SK-N-SH (cell line): Measurements from ENCODE around the gene CES3. TPM values are rescaled to one million over a fixed set of nuclear protein-coding genes. Genes with fewer than 3 reads are reported as not detected.

Experiments used
- CTCF ChIA-PET: fragments of 300-600, 350-600 bp; formaldehyde crosslinking; extraction: SDS; loops from one replicate; lab custom pipeline; 2021; lab: Yijun Ruan, JAX
- POLR2A ChIA-PET: fragments of 350-600 bp; sonication (Branson Sonifier 250); formaldehyde crosslinking; extraction: SDS; loops from one replicate; lab custom pipeline; 2020; ENCODE audit warnings: antibody characterized with exemption, inconsistent platforms; lab: Yijun Ruan, JAX
- DNase-seq: peaks from one replicate; pipeline ENCODE4 v3.0.0; 2012
- H2AFZ ChIP-seq: fragments of 200-600 bp; sonication (generic); 2 replicates; pipeline ENCODE4 v1.8.1; 2016; ENCODE audit warnings: antibody characterized with exemption, mild to moderate bottlenecking, low read depth
- H3F3A ChIP-seq: fragments of 200-600 bp; sonication (generic); replicated peaks from 2 replicates; pipeline ENCODE3; 2016; ENCODE audit warnings: antibody characterized with exemption, mild to moderate bottlenecking; ENCODE audit not compliant: insufficient read depth
- H3K27ac ChIP-seq, 2 experiments: fragments of 200-500 bp in 1 of 2; fragments of 200-600 bp in 1 of 2; sonication (Bioruptor generic) in 1 of 2; sonication (generic), shearing (Covaris generic) in 1 of 2; 2 replicates each; pipeline versions ENCODE4 v1.5.1 to v1.6.1; 2014 to 2016; ENCODE audit warnings: low read depth in 2 of 2, inconsistent platforms in 1 of 2, low read length in 1 of 2, mild to moderate bottlenecking in 1 of 2, mixed read lengths in 1 of 2
- H3K27me3 ChIP-seq: fragments of 200-600 bp; sonication (generic), shearing (Covaris generic); 2 replicates; pipeline ENCODE4 v1.6.1; 2016; ENCODE audit warnings: mixed run types; ENCODE audit not compliant: insufficient read depth
- H3K36me3 ChIP-seq, 2 experiments: fragments of 200-500 bp in 1 of 2; fragments of 200-600 bp in 1 of 2; sonication (Bioruptor generic) in 1 of 2; sonication (generic) in 1 of 2; replicated peaks in 1 of 2; 2 replicates each; pipeline versions ENCODE3 to v1.5.1; 2014 to 2016; ENCODE audit warnings: low read length in 1 of 2, mild to moderate bottlenecking in 1 of 2; ENCODE audit not compliant: insufficient read depth in 2 of 2, control insufficient read depth in 1 of 2
- H3K4me1 ChIP-seq, 2 experiments: fragments of 200-500 bp in 1 of 2; fragments of 200-600 bp in 1 of 2; sonication (Bioruptor generic) in 1 of 2; sonication (generic), shearing (Covaris generic) in 1 of 2; 2 replicates each; pipeline versions ENCODE4 v1.5.1 to v1.6.1; 2014 to 2016; ENCODE audit warnings: low read depth in 1 of 2, low read length in 1 of 2, mixed run types in 1 of 2; ENCODE audit not compliant: insufficient read depth in 2 of 2, control insufficient read depth in 1 of 2
- H3K4me2 ChIP-seq: fragments of 200-600 bp; sonication (generic), shearing (Covaris generic); 2 replicates; pipeline ENCODE4 v1.6.1; 2017; ENCODE audit warnings: mixed run types
- H3K4me3 ChIP-seq, 2 experiments: fragments of 200-500 bp in 1 of 2; fragments of 200-600 bp in 1 of 2; sonication (Bioruptor generic) in 1 of 2; sonication (generic), shearing (Covaris generic) in 1 of 2; 2 replicates each; pipeline versions ENCODE4 v1.5.1 to v1.8.1; 2014 to 2016; ENCODE audit warnings: low read depth in 2 of 2, inconsistent platforms in 1 of 2, low read length in 1 of 2, mild to moderate bottlenecking in 1 of 2, mixed read lengths in 1 of 2, moderate library complexity in 1 of 2
- H3K79me2 ChIP-seq: fragments of 200-600 bp; sonication (generic); 2 replicates; pipeline ENCODE4 v1.8.1; 2017; ENCODE audit warnings: mild to moderate bottlenecking; ENCODE audit not compliant: insufficient read depth
- H3K9ac ChIP-seq: fragments of 200-600 bp; sonication (generic); 2 replicates; pipeline ENCODE4 v1.6.1; 2017; ENCODE audit warnings: mixed run types
- H3K9me2 ChIP-seq: fragments of 200-600 bp; sonication (generic); 2 replicates; pipeline ENCODE4 v1.6.1; 2017; ENCODE audit warnings: mixed run types
- H3K9me3 ChIP-seq: fragments of 200-600 bp; sonication (generic); 2 replicates; pipeline ENCODE4 v1.6.1; 2017; ENCODE audit warnings: mixed run types, mild to moderate bottlenecking, moderate library complexity
- H4K20me1 ChIP-seq: fragments of 200-600 bp; sonication (generic); 2 replicates; pipeline ENCODE4 v1.6.1; 2017; ENCODE audit warnings: mild to moderate bottlenecking, mixed run types; ENCODE audit not compliant: insufficient read depth
- EZH2phosphoT487 ChIP-seq: fragments of 200-600 bp; sonication (generic); IDR thresholded peaks from 2 replicates; pipeline ENCODE4 v1.6.1; 2017; ENCODE audit warnings: low read depth, mixed run types, mild to moderate bottlenecking, antibody characterized with exemption, moderate library complexity, borderline replicate concordance
- FOXM1 ChIP-seq: IDR thresholded peaks from 2 replicates; pipeline ENCODE4 v1.4.0; 2012; ENCODE audit warnings: low read depth, mild to moderate bottlenecking
- MAX ChIP-seq: IDR thresholded peaks from 2 replicates; pipeline ENCODE4 v1.4.0; 2012; ENCODE audit warnings: low read depth
- MEF2A ChIP-seq: IDR thresholded peaks from 2 replicates; pipeline ENCODE4 v1.4.0; 2012; ENCODE audit warnings: low read depth, borderline replicate concordance
- NRF1 ChIP-seq: IDR thresholded peaks from 2 replicates; pipeline ENCODE4 v1.6.1; 2012; ENCODE audit warnings: low read depth, mild to moderate bottlenecking, low read length
- REST ChIP-seq: IDR thresholded peaks from 2 replicates; pipeline ENCODE4 v1.6.1; 2012; ENCODE audit warnings: mild to moderate bottlenecking, low read depth, low read length, moderate library complexity
- SMC3 ChIP-seq: IDR thresholded peaks from 2 replicates; pipeline ENCODE4 v1.6.1; 2012; ENCODE audit warnings: low read depth, low read length, improper control_type of control experiment
- TAF1 ChIP-seq: IDR thresholded peaks from 2 replicates; pipeline ENCODE4 v1.6.1; 2012; ENCODE audit warnings: low read depth, mild to moderate bottlenecking, low read length, moderate library complexity, borderline replicate concordance
- WGBS: methylation state at CpG from one replicate; pipeline ENCODE4 v1.1.6; 2017; ENCODE audit warnings: low lambda C conversion rate; 5-methylcytosine and 5-hydroxymethylcytosine counted together
- polyA plus RNA-seq, 3 experiments: library from polyadenylated mRNA; depleted of rRNA; stranded (reverse); fragments of >200 nt; gene quantifications; 2 replicates each; pipeline ENCODE4 v1.2.3, GENCODE V29; 2012
- TF ChIP-seq, protein P1 (sequence below): fragments of 150-350 bp; IDR thresholded peaks from 2 replicates; pipeline ENCODE4 v1.6.1; 2017; ENCODE audit warnings: antibody characterized with exemption, low read length, low read depth, borderline replicate concordance

The CES3 gene
- polyA plus RNA-seq, 1 of the 3 experiments (the other 2 are of a cell fraction): 1.4 TPM

DNA sequence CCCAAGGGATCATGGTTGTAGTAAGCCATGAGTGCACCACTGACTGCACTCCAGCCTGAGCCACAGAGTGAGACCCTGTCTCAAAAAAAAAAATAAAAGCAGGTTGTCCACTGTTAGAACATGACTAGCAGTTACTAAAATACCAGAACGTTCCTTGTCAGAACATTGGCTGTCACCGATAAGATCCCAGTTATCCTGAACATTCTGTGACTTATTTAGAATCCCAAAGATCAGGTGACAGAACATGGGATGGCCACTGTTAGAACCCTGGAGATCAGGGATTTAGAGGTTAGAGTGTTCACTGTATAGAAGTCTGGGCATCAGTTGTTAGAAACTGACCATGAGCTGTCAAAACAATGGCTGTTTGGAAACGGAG, 35.9 kb downstream of the CES3 start:
- Histone ChIP-seq H3K4me1 (peaks cover 0 to 13% of the 10 kb centered on the region in 2 experiments; a peak in 1 of 4 replicates), H3K4me3 (no peak overlapping the region), H3K9ac (no peak overlapping the region), H3K27me3 (no peaks in the 10 kb centered on the region), H3K9me2 (no peaks in the 10 kb centered on the region), H3K79me2 (no peaks in the 10 kb centered on the region), H3K9me3 (no peaks in the 10 kb centered on the region), H3K4me2 (no peak overlapping the region), H3F3A (no peaks in the 10 kb centered on the region), H4K20me1 (no peaks in the 10 kb centered on the region)
- WGBS: 55% methylated on average over 3 of the region's 3 CpGs
- DNase-seq: no peak
- ChIA-PET CTCF (interaction anchor here (1.0 to 2.3 kb wide), 3 partner anchors 17 to 158 kb away, joined by 3 to 8 read pairs (median 4); no protein-coding TSS in a partner anchor), POLR2A (no interaction called here)
- TF ChIP-seq EZH2phosphoT487: no peak
- TF ChIP-seq, all 33 proteins: peak for 0
- Histone ChIP-seq H2AFZ (no peak overlapping the region), H3K27ac (no peak overlapping the region), H3K36me3 (no peaks in the 10 kb centered on the region)

DNA sequence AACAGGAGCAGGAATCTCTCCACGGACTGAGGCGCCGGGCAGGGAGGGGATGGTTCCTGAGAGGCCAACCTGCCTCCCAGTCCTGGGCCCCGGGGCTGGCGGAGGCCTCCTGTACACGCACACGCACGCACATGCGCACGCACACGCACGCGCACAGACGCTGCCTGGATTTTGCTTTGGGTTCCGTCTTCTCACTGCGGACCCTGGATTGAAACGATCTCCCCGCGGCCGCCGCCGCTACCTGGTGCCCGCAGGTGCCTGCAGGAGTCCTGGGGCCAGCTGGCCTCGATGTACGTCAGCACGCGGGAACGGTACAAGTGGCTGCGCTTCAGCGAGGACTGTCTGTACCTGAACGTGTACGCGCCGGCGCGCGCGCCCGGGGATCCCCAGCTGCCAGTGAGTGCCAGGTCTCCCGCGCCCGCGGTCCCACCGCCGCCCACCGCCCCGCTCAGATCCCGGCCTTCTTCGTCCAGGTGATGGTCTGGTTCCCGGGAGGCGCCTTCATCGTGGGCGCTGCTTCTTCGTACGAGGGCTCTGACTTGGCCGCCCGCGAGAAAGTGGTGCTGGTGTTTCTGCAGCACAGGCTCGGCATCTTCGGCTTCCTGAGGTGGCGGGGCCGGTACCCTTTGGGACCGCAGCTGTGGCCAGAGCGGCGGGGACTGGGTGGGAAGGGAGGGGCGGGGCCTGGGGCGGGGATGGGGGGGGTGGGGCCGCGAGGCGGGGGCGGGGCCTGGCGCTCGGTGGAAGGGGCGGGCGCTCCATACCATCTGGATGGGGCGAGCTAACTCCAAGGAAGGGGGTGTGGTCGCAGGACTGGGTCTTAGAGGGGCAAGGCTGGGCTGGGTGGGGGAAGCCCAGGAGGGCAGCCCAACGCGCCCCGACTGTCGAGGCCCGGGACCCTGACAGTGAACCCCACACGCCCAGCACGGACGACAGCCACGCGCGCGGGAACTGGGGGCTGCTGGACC, 39.6 kb downstream of the CES3 start:
- peak overlapping the region; percentile 51 to 58 for H3K4me3 ChIP-seq
- no peaks in the 10 kb centered on the region for H3K9me3 ChIP-seq
- no peaks in the 10 kb centered on the region for H3K36me3 ChIP-seq
- H3K4me1 ChIP-seq: peaks cover 0 to 13% of the 10 kb centered on the region in 2 experiments; a peak in 1 of 4 replicates
- no peaks in the 10 kb centered on the region for H3F3A ChIP-seq
- H3K9me2 ChIP-seq: no peaks in the 10 kb centered on the region
- H3K9ac ChIP-seq: no peak overlapping the region
- H3K27me3 ChIP-seq: no peaks in the 10 kb centered on the region
- no peak for TF ChIP-seq SMC3
- no peak for TF ChIP-seq TAF1
- no peak for TF ChIP-seq MEF2A
- peak; percentile 88 for TF ChIP-seq MAX
- no peak for TF ChIP-seq REST
- TF ChIP-seq FOXM1: no peak
- TF ChIP-seq, protein P1, sequence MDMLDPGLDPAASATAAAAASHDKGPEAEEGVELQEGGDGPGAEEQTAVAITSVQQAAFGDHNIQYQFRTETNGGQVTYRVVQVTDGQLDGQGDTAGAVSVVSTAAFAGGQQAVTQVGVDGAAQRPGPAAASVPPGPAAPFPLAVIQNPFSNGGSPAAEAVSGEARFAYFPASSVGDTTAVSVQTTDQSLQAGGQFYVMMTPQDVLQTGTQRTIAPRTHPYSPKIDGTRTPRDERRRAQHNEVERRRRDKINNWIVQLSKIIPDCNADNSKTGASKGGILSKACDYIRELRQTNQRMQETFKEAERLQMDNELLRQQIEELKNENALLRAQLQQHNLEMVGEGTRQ: no peak
- peak; percentile 67 for TF ChIP-seq NRF1
- H3K4me2 ChIP-seq: peak overlapping the region; percentile 88
- no peak overlapping the region; a peak in 1 of 4 replicates for H3K27ac ChIP-seq
- ChIA-PET CTCF (interaction anchor here (1.0 to 3.0 kb wide), 5 partner anchors 11 to 176 kb away, joined by 3 to 16 read pairs (median 3); partner anchors contain the start of gene NOL3), POLR2A (interaction anchor here (0.7 kb wide), 1 partner anchor 30 kb away, joined by 3 read pairs; no protein-coding TSS in a partner anchor)
- no peaks in the 10 kb centered on the region for H3K79me2 ChIP-seq
- no peaks in the 10 kb centered on the region for H4K20me1 ChIP-seq
- peak overlapping the region; percentile 84; the same call in 1 of the 2 replicates for H2AFZ ChIP-seq
- 15% methylated on average over 22 of the region's 89 CpGs for WGBS
- peak; percentile 97 for DNase-seq
